GM12865 (cell line): Measurements from ENCODE around the gene PLK5.

Source experiments
- DNase-seq: peaks from one replicate; pipeline ENCODE4 v3.0.0; 2010; ENCODE audit warnings: low read depth
- H3K4me3 ChIP-seq: 2 replicates; pipeline ENCODE4 v1.5.1; 2011; ENCODE audit warnings: mild to moderate bottlenecking, low read depth, low read length, control low read depth
- CTCF ChIP-seq: IDR thresholded peaks from 2 replicates; pipeline ENCODE4 v1.5.1; 2011; ENCODE audit warnings: low read length, control low read depth, low read depth, inconsistent platforms; ENCODE audit not compliant: insufficient read depth; ENCODE audit errors: missing control alignments

PLK5 gene

DNA sequence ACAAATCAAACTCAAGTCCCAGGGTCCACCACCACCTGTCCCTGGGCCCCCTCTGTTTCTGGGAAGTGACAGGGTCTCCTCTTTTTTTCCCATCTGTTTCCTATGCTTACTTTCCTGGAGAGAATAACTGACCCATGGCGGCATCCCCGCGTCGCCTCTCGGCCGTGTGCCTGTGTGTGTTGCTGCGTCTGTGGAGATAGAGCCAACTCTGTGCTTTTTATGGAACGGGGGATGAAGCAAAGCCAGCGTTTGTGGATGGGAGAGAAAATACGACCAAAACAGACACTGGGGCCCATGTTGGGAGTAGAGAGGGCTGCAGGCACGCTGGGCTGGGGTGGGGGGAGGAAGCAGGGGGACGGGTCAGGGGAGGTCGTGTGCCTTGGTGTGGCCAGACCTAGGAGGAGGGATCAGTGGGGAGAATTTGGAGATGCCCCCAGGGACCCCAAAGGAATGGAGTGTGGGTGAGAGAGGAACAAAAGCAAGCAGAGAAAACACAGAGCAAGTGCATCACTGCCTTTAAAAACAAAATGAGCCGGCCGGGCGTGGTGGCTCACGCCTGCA is 16.6 kb downstream of the PLK5 start:
- no peak overlapping the region for H3K4me3 ChIP-seq
- TF ChIP-seq CTCF, result no peak
- no peak for DNase-seq

DNA sequence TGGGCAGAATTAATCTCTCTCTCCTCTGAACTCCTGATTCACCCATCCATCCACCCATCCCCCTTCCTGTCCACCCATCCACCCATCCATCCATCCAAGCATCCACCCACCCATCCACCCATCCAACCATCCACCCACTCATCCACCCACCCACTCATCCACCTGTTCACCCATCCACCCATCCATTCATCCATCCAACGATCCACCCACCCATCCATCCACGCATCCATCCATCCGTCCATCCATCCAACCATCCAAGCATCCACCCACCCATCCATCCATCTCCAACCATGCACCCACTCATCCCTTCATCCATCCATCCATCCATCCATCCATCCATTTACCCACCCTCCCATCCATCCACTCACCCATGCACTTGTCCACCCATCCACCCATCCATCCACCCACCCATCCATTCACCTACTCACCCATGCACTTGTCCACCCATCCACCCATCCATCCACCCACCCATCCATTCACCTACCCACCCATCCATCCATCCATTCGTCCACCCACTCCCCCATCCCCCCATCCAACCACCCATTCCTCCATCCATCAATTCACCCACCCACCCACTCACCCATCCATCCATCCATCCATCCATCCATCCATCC is 25.6 kb downstream of the PLK5 start:
- no peak for DNase-seq
- no peak for TF ChIP-seq CTCF

GRCh38 chr19:1551068-1552040 is 27.5 kb downstream of the PLK5 start:
- no peak for TF ChIP-seq CTCF
- no peak for DNase-seq

More for the DNA sequence above, 25.6 kb downstream of the PLK5 start:
- H3K4me3 ChIP-seq, result no peak overlapping the region

DNA sequence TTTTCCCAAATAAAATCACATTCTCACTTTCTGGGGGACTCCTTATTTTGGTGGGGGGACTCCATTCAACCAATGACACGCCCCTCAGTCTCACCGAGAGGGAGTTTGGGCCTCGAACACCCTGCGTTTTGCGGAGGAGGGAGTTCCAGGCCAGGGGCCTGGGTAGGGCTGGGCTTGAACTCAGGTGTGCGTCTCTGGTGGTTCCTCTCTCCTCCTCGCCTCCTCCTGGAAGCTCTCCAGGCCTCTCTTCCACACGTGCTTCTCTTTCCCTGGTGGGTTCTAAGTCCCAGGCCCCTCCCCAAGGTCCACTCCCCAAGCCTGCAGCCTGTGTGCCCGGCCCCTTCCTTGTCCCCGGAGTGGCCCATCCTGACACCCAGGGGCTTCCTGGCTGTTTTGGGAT is 29.5 kb downstream of the PLK5 start:
- TF ChIP-seq CTCF, result no peak
- no peak for DNase-seq

More at GRCh38 chr19:1551068-1552040, 27.5 kb downstream of the PLK5 start:
- H3K4me3 ChIP-seq, result no peak overlapping the region

GRCh38 chr19:1554968-1555367 is 31.1 kb downstream of the PLK5 start:
- no peak for TF ChIP-seq CTCF
- DNase-seq, result no peak

More for the DNA sequence above, 29.5 kb downstream of the PLK5 start:
- no peak overlapping the region for H3K4me3 ChIP-seq

DNA sequence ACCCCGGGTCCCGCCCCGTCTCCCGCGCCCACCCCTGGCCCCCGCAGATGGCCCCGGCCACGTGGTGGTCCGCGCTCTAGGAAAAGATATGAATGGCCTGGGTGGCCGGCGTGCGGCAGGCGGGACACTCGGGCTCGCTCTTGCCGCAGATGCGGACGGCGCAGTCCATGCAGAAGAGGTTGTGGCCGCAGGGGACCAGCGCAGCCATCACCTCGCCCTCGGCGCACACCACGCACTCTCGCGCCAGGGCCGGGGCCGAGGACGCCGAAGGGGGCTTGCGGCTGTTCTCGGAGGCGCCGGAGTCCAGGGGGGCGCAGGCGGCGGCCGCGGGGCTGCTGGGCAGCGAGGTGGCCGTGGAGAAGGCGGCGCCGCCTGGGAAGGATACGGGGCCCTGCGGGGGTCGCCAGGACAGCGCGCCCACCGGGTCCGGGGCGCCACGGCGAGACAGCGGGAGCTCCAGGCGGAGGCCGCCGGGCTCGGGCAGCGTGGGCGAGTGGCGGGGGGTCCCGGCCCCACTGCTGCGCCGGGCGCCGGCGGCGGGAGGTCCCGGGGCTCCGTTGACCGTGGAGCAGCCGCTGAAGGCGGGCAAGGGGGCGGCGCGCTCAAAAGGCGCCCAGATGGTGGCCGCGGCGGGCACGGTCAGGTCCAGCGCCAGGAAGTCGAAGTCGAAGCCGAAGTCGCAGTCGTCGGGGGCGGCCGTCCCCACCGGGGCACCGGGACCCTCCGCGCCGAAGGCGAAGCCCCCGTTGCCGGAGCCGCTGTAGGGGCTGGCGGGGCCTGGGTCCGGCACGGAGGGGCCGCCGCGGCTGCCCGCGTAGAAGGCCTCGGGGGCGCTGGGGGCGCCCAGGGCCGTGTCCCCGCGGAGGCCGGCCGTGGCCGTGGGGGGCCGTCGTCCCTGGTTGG is 31.9 kb downstream of the PLK5 start:
- no peak for DNase-seq
- no peak for TF ChIP-seq CTCF
- no peak overlapping the region for H3K4me3 ChIP-seq

More at GRCh38 chr19:1554968-1555367, 31.1 kb downstream of the PLK5 start:
- no peak overlapping the region for H3K4me3 ChIP-seq
